SK-N-SH (cell line): ENCODE measurements around the gene INHBB. TPM values are rescaled to one million over a fixed set of nuclear protein-coding genes. Genes with fewer than 3 reads are reported as not detected.

Source experiments
- CTCF ChIA-PET: fragments of 300-600, 350-600 bp; formaldehyde crosslinking; extraction: SDS; loops from one replicate; lab custom pipeline; 2021; lab: Yijun Ruan, JAX
- POLR2A ChIA-PET: fragments of 350-600 bp; sonication (Branson Sonifier 250); formaldehyde crosslinking; extraction: SDS; loops from one replicate; lab custom pipeline; 2020; ENCODE audit warnings: antibody characterized with exemption, inconsistent platforms; lab: Yijun Ruan, JAX
- DNase-seq: peaks from one replicate; pipeline ENCODE4 v3.0.0; 2012
- H2AFZ ChIP-seq: fragments of 200-600 bp; sonication (generic); 2 replicates; pipeline ENCODE4 v1.8.1; 2016; ENCODE audit warnings: antibody characterized with exemption, mild to moderate bottlenecking, low read depth
- H3F3A ChIP-seq: fragments of 200-600 bp; sonication (generic); replicated peaks from 2 replicates; pipeline ENCODE3; 2016; ENCODE audit warnings: antibody characterized with exemption, mild to moderate bottlenecking; ENCODE audit not compliant: insufficient read depth
- H3K27ac ChIP-seq, 2 experiments: fragments of 200-500 bp in 1 of 2; fragments of 200-600 bp in 1 of 2; sonication (Bioruptor generic) in 1 of 2; sonication (generic), shearing (Covaris generic) in 1 of 2; 2 replicates each; pipeline versions ENCODE4 v1.5.1 to v1.6.1; 2014 to 2016; ENCODE audit warnings: low read depth in 2 of 2, inconsistent platforms in 1 of 2, low read length in 1 of 2, mild to moderate bottlenecking in 1 of 2, mixed read lengths in 1 of 2
- H3K27me3 ChIP-seq: fragments of 200-600 bp; sonication (generic), shearing (Covaris generic); 2 replicates; pipeline ENCODE4 v1.6.1; 2016; ENCODE audit warnings: mixed run types; ENCODE audit not compliant: insufficient read depth
- H3K36me3 ChIP-seq, 2 experiments: fragments of 200-500 bp in 1 of 2; fragments of 200-600 bp in 1 of 2; sonication (Bioruptor generic) in 1 of 2; sonication (generic) in 1 of 2; replicated peaks in 1 of 2; 2 replicates each; pipeline versions ENCODE3 to v1.5.1; 2014 to 2016; ENCODE audit warnings: low read length in 1 of 2, mild to moderate bottlenecking in 1 of 2; ENCODE audit not compliant: insufficient read depth in 2 of 2, control insufficient read depth in 1 of 2
- H3K4me1 ChIP-seq, 2 experiments: fragments of 200-500 bp in 1 of 2; fragments of 200-600 bp in 1 of 2; sonication (Bioruptor generic) in 1 of 2; sonication (generic), shearing (Covaris generic) in 1 of 2; 2 replicates each; pipeline versions ENCODE4 v1.5.1 to v1.6.1; 2014 to 2016; ENCODE audit warnings: low read depth in 1 of 2, low read length in 1 of 2, mixed run types in 1 of 2; ENCODE audit not compliant: insufficient read depth in 2 of 2, control insufficient read depth in 1 of 2
- H3K4me2 ChIP-seq: fragments of 200-600 bp; sonication (generic), shearing (Covaris generic); 2 replicates; pipeline ENCODE4 v1.6.1; 2017; ENCODE audit warnings: mixed run types
- H3K4me3 ChIP-seq, 2 experiments: fragments of 200-500 bp in 1 of 2; fragments of 200-600 bp in 1 of 2; sonication (Bioruptor generic) in 1 of 2; sonication (generic), shearing (Covaris generic) in 1 of 2; 2 replicates each; pipeline versions ENCODE4 v1.5.1 to v1.8.1; 2014 to 2016; ENCODE audit warnings: low read depth in 2 of 2, inconsistent platforms in 1 of 2, low read length in 1 of 2, mild to moderate bottlenecking in 1 of 2, mixed read lengths in 1 of 2, moderate library complexity in 1 of 2
- H3K79me2 ChIP-seq: fragments of 200-600 bp; sonication (generic); 2 replicates; pipeline ENCODE4 v1.8.1; 2017; ENCODE audit warnings: mild to moderate bottlenecking; ENCODE audit not compliant: insufficient read depth
- H3K9ac ChIP-seq: fragments of 200-600 bp; sonication (generic); 2 replicates; pipeline ENCODE4 v1.6.1; 2017; ENCODE audit warnings: mixed run types
- H3K9me2 ChIP-seq: fragments of 200-600 bp; sonication (generic); 2 replicates; pipeline ENCODE4 v1.6.1; 2017; ENCODE audit warnings: mixed run types
- H3K9me3 ChIP-seq: fragments of 200-600 bp; sonication (generic); 2 replicates; pipeline ENCODE4 v1.6.1; 2017; ENCODE audit warnings: mixed run types, mild to moderate bottlenecking, moderate library complexity
- H4K20me1 ChIP-seq: fragments of 200-600 bp; sonication (generic); 2 replicates; pipeline ENCODE4 v1.6.1; 2017; ENCODE audit warnings: mild to moderate bottlenecking, mixed run types; ENCODE audit not compliant: insufficient read depth
- CHD2 ChIP-seq: fragments of 150-350 bp; IDR thresholded peaks from 2 replicates; pipeline ENCODE4 v1.6.1; 2018; ENCODE audit warnings: low read length; ENCODE audit not compliant: partially characterized antibody
- EP300 ChIP-seq, 2 experiments: IDR thresholded peaks; 2 replicates each; pipeline versions ENCODE4 v1.4.0 to v1.6.1; 2012; ENCODE audit warnings: borderline replicate concordance in 1 of 2, low read depth in 1 of 2, low read length in 1 of 2
- FOSL2 ChIP-seq: IDR thresholded peaks from 2 replicates; pipeline ENCODE4 v1.4.0; 2012; ENCODE audit warnings: low read depth, mild to moderate bottlenecking, moderate library complexity, borderline replicate concordance
- FOXM1 ChIP-seq: IDR thresholded peaks from 2 replicates; pipeline ENCODE4 v1.4.0; 2012; ENCODE audit warnings: low read depth, mild to moderate bottlenecking
- GABPA ChIP-seq: IDR thresholded peaks from 2 replicates; pipeline ENCODE4 v1.4.0; 2012; ENCODE audit warnings: low read depth, mild to moderate bottlenecking
- GATA2 ChIP-seq: sonication (generic); formaldehyde crosslinking; IDR thresholded peaks from 2 replicates; pipeline ENCODE4 v1.5.0; 2020; ENCODE audit warnings: mild to moderate bottlenecking, missing genetic modification reagents
- IRF3 ChIP-seq: fragments of 150-350 bp; IDR thresholded peaks from 2 replicates; pipeline ENCODE4 v1.6.1; 2016; ENCODE audit warnings: mild to moderate bottlenecking, low read depth, low read length
- MEF2A ChIP-seq: IDR thresholded peaks from 2 replicates; pipeline ENCODE4 v1.4.0; 2012; ENCODE audit warnings: low read depth, borderline replicate concordance
- MXI1 ChIP-seq: IDR thresholded peaks from 2 replicates; pipeline ENCODE4 v1.6.1; 2012; ENCODE audit warnings: mild to moderate bottlenecking, low read depth, low read length, improper control_type of control experiment
- PBX3 ChIP-seq: IDR thresholded peaks from 2 replicates; pipeline ENCODE4; 2012
- POLR2AphosphoS5 ChIP-seq: IDR thresholded peaks from 2 replicates; pipeline ENCODE4 v1.6.1; 2012; ENCODE audit warnings: low read depth, low read length
- RAD21 ChIP-seq: IDR thresholded peaks from 2 replicates; pipeline ENCODE4 v1.6.1; 2012; ENCODE audit warnings: mild to moderate bottlenecking, low read length
- RFX5 ChIP-seq: IDR thresholded peaks from 2 replicates; pipeline ENCODE4 v1.6.1; 2012; ENCODE audit warnings: mild to moderate bottlenecking, improper control_type of control experiment, low read length
- TCF12 ChIP-seq: IDR thresholded peaks from 2 replicates; pipeline ENCODE4 v1.4.0; 2012
- USF1 ChIP-seq: IDR thresholded peaks from 2 replicates; pipeline ENCODE4 v1.4.0; 2012; ENCODE audit warnings: low read depth, borderline replicate concordance
- USF2 ChIP-seq: fragments of 150-350 bp; IDR thresholded peaks from 2 replicates; pipeline ENCODE4 v1.6.1; 2017; ENCODE audit warnings: antibody characterized with exemption, low read length, low read depth, borderline replicate concordance
- YY1 ChIP-seq: IDR thresholded peaks from 2 replicates; pipeline ENCODE4 v1.4.0; 2012; ENCODE audit warnings: low read depth, mild to moderate bottlenecking
- ZBTB33 ChIP-seq: IDR thresholded peaks from 2 replicates; pipeline ENCODE4 v1.4.0; 2012; ENCODE audit warnings: low read depth, borderline replicate concordance
- WGBS: methylation state at CpG from one replicate; pipeline ENCODE4 v1.1.6; 2017; ENCODE audit warnings: low lambda C conversion rate; 5-methylcytosine and 5-hydroxymethylcytosine counted together
- polyA plus RNA-seq, 3 experiments: library from polyadenylated mRNA; depleted of rRNA; stranded (reverse); fragments of >200 nt; gene quantifications; 2 replicates each; pipeline ENCODE4 v1.2.3, GENCODE V29; 2012

Gene INHBB
- polyA plus RNA-seq, 1 of the 3 experiments (the other 2 are of a cell fraction): 0.03 TPM

- 44% methylated on average over 4 of the region's 14 CpGs for WGBS
- H2AFZ ChIP-seq: no peak overlapping the region
- no peaks in the 10 kb centered on the region for H3K9me3 ChIP-seq
- H3K36me3 ChIP-seq: no peaks in the 10 kb centered on the region
- no peaks in the 10 kb centered on the region for H3F3A ChIP-seq
- H3K27me3 ChIP-seq: peaks cover 6% of the 10 kb centered on the region
- no peaks in the 10 kb centered on the region for H3K79me2 ChIP-seq
- H4K20me1 ChIP-seq: no peaks in the 10 kb centered on the region
- POLR2A ChIA-PET: no interaction called here
- no peak for TF ChIP-seq RFX5
- no peak for TF ChIP-seq PBX3
- TF ChIP-seq YY1: no peak
- no peak for TF ChIP-seq GATA2 (CRISPR knock-in tag)
- no peak for TF ChIP-seq GABPA
- no peak for TF ChIP-seq MEF2A
- TF ChIP-seq RAD21: no peak
- TF ChIP-seq TCF12: no peak
- TF ChIP-seq MXI1: no peak
- no peak for TF ChIP-seq FOSL2
- TF ChIP-seq, all 33 proteins: peak for 0
- Histone ChIP-seq H3K4me2 (no peak overlapping the region), H3K4me3 (no peak overlapping the region), H3K27ac (no peak overlapping the region), H3K4me1 (no peaks in the 10 kb centered on the region; a peak in 1 of 4 replicates), H3K9me2 (no peaks in the 10 kb centered on the region), H3K9ac (no peak overlapping the region)
- no peak for DNase-seq
- CTCF ChIA-PET: no interaction called here
Measured at GRCh38 chr2:120375251-120376020, 29.5 kb downstream of the INHBB start.

GRCh38 chr2:120376101-120376500, 30.2 kb downstream of the INHBB start:
- Histone ChIP-seq H3K9me2 (no peaks in the 10 kb centered on the region), H3K4me2 (no peak overlapping the region), H3K36me3 (no peaks in the 10 kb centered on the region), H3K4me1 (no peaks in the 10 kb centered on the region; a peak in 1 of 4 replicates), H2AFZ (no peak overlapping the region), H3F3A (no peaks in the 10 kb centered on the region), H3K9ac (no peak overlapping the region), H3K79me2 (no peaks in the 10 kb centered on the region), H3K9me3 (no peaks in the 10 kb centered on the region), H3K4me3 (no peak overlapping the region), H3K27me3 (peaks cover 6% of the 10 kb centered on the region), H4K20me1 (no peaks in the 10 kb centered on the region), H3K27ac (no peak overlapping the region)
- ChIA-PET CTCF (interaction anchor here (1.0 kb wide), 1 partner anchor 33 kb away, joined by 5 read pairs; no protein-coding TSS in a partner anchor), POLR2A (no interaction called here)
- TF ChIP-seq POLR2AphosphoS5 (no peak), USF1 (no peak), EP300 (IDR thresholded peaks at IDR 0.05; ENCODE audit: borderline replicate concordance in 1 of 2, low read depth in 1 of 2, low read length in 1 of 2) (no peak), USF2 (no peak), GABPA (no peak), ZBTB33 (no peak), IRF3 (no peak), FOXM1 (no peak), CHD2 (no peak)
- 46% methylated on average over 7 of the region's 12 CpGs for WGBS
- no peak for DNase-seq
